Activated B cell treated with CpG ODN at 0.5 μM for 24 hours (primary cell): ENCODE measurements around the gene PI16. TPM values are rescaled to one million over a fixed set of nuclear protein-coding genes. Genes with fewer than 3 reads are reported as not detected.
"Not testable (repeated sequence)": the region's sequence is repeated elsewhere in the genome, so short reads cannot be mapped to it uniquely, and the experiment has no call there.

Experiments used
- ATAC-seq: fragments of 200-7000 bp; cut with Tn5 transposase; one replicate; pipeline ENCODE4 v1.10.0; 2021; ENCODE audit warnings: low read depth, mild to moderate bottlenecking, moderate library complexity
- CTCF ChIA-PET: fragments of 350-600 bp; sonication (Branson Sonifier 250); formaldehyde crosslinking; loops from one replicate; lab custom pipeline; 2021; ENCODE audit warnings: antibody characterized with exemption; lab: Charles Lee
- POLR2A ChIA-PET: fragments of 350-600 bp; sonication (Branson Sonifier 250); formaldehyde crosslinking; loops from one replicate; lab custom pipeline; 2021; ENCODE audit warnings: antibody characterized with exemption; lab: Charles Lee
- DNase-seq: peaks from one replicate; pipeline ENCODE4 v3.0.0; 2022
- H3K27ac Mint-ChIP-seq: one replicate; pipeline ENCODE4 v1.8.0; 2020; ENCODE audit warnings: mixed read lengths
- H3K27me3 Mint-ChIP-seq: one replicate; pipeline ENCODE4 v1.8.0; 2021; ENCODE audit warnings: mixed read lengths
- H3K36me3 Mint-ChIP-seq: one replicate; pipeline ENCODE4 v1.8.0; 2021; ENCODE audit warnings: low read depth, mixed read lengths
- H3K4me1 Mint-ChIP-seq: one replicate; pipeline ENCODE4 v1.8.0; 2021; ENCODE audit warnings: mixed read lengths
- H3K4me3 Mint-ChIP-seq: one replicate; pipeline ENCODE4 v1.8.0; 2020; ENCODE audit warnings: mild to moderate bottlenecking, mixed read lengths
- H3K9me3 Mint-ChIP-seq: one replicate; pipeline ENCODE4 v1.8.0; 2020; ENCODE audit warnings: mixed read lengths
- intact Hi-C: fragments of 100-400 bp; cut with micrococcal nuclease; formaldehyde crosslinking; loops from one replicate; pipeline ENCODE4 v1.15.1; 2024
- total RNA-seq: library from RNA; stranded (reverse); gene quantifications from 2 replicates; pipeline ENCODE4 v1.2.3, GENCODE V29; 2022
- TF ChIP-seq, protein P1 (sequence below): fragments of 200-600 bp; IDR thresholded peaks from one replicate; pipeline ENCODE4 v1.8.0; 2022; ENCODE audit warnings: antibody characterized with exemption, mild to moderate bottlenecking

PI16 gene
- total RNA-seq, 1 donor from 2014 or later, result 0.78 TPM

GRCh38 chr6:36938536-36938935 is 16.0 kb upstream of the PI16 start:
- no peak overlapping the region for H3K27ac Mint-ChIP-seq

DNA sequence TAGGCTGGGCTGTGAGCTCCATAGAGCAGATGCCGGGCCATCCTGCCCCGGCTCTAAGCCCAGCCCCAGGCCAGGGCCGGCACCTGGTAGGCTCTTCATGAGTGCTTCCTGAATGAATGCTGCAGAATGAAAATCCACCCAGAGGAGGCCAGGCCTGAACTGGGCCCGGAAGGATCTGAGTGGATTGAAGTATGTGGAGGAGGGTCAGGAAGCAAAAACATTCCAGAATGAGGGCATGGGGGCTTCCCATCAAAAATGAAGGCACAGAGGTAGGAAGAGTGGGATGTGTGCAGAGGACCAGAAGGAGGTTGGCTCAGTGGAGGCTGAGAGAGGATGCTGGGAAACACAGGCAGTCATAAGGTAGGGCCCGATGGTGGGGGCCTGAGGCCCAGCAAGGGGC is 15.5 kb upstream of the PI16 start:
- POLR2A ChIA-PET, CTCF ChIA-PET: not testable (repeated sequence)
- H3K4me1 Mint-ChIP-seq, result peaks cover 10% of the 10 kb centered on the region

More at GRCh38 chr6:36938536-36938935, 16.0 kb upstream of the PI16 start:
- no peaks in the 10 kb centered on the region for H3K27me3 Mint-ChIP-seq
- H3K4me1 Mint-ChIP-seq, result peaks cover 5% of the 10 kb centered on the region
- no peak for ATAC-seq
- ChIA-PET CTCF (no interaction called here), POLR2A (no interaction called here)
- no peaks in the 10 kb centered on the region for H3K9me3 Mint-ChIP-seq
- no peak for DNase-seq
- H3K36me3 Mint-ChIP-seq, result no peaks in the 10 kb centered on the region
- TF ChIP-seq, protein P1, sequence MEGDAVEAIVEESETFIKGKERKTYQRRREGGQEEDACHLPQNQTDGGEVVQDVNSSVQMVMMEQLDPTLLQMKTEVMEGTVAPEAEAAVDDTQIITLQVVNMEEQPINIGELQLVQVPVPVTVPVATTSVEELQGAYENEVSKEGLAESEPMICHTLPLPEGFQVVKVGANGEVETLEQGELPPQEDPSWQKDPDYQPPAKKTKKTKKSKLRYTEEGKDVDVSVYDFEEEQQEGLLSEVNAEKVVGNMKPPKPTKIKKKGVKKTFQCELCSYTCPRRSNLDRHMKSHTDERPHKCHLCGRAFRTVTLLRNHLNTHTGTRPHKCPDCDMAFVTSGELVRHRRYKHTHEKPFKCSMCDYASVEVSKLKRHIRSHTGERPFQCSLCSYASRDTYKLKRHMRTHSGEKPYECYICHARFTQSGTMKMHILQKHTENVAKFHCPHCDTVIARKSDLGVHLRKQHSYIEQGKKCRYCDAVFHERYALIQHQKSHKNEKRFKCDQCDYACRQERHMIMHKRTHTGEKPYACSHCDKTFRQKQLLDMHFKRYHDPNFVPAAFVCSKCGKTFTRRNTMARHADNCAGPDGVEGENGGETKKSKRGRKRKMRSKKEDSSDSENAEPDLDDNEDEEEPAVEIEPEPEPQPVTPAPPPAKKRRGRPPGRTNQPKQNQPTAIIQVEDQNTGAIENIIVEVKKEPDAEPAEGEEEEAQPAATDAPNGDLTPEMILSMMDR, result no peak
- H3K4me3 Mint-ChIP-seq, result no peak overlapping the region
- intact Hi-C loops, result no loop called here

DNA sequence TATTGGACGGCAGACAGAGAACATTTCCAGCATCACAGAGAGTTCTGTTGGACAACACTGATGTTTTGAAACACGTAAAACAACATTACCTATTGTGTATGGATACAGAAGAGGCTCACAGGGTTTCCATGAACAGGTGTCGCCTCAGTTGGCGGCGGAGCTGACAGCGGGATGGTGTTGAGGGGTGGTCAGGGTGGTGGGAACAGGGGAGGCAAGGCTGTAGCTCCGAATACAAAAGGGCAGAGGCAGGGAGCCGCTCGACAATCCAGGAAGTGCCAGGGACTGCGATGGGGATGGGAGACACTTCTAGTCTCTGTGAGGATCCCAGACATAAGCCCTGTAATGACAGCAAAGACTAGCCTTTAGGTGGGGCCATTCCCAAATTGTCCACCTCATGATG is 14.5 kb upstream of the PI16 start:
- H3K36me3 Mint-ChIP-seq, result no peaks in the 10 kb centered on the region

More for the DNA sequence above, 15.5 kb upstream of the PI16 start:
- H3K36me3 Mint-ChIP-seq, H3K9me3 Mint-ChIP-seq, H3K27ac Mint-ChIP-seq, H3K4me3 Mint-ChIP-seq, intact Hi-C loops, ATAC-seq, DNase-seq, H3K27me3 Mint-ChIP-seq: not testable (repeated sequence)

DNA sequence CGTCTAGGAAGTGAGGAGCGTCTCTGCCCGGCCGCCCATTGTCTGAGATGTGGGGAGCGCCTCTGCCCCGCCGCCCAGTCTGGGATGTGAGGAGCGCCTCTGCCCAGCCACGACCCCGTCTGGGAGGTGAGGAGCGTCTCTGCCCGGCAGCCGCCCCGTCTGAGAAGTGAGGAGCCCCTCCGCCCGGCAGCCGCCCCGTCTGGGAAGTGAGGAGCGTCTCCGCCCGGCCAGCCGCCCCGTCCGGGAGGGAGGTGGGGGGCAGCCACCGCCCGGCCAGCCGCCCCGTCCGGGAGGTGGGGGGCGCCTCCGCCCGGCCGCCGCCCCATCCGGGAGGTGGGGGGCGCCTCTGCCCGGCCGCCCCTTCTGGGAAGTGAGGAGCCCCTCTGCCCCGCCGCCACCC is 13.0 kb upstream of the PI16 start:
- POLR2A ChIA-PET, H3K27ac Mint-ChIP-seq, H3K27me3 Mint-ChIP-seq, intact Hi-C loops, H3K4me3 Mint-ChIP-seq, DNase-seq, ATAC-seq, H3K36me3 Mint-ChIP-seq, CTCF ChIA-PET, H3K9me3 Mint-ChIP-seq: not testable (repeated sequence)
- peaks cover 26% of the 10 kb centered on the region for H3K4me1 Mint-ChIP-seq

More for the DNA sequence above, 14.5 kb upstream of the PI16 start:
- ATAC-seq (no peak), DNase-seq (no peak)
- POLR2A ChIA-PET, result no interaction called here
- intact Hi-C loops, result no loop called here
- Mint-ChIP-seq H3K27me3 (no peaks in the 10 kb centered on the region), H3K4me3 (no peak overlapping the region), H3K9me3 (no peaks in the 10 kb centered on the region), H3K4me1 (peaks cover 20% of the 10 kb centered on the region), H3K27ac (no peak overlapping the region)
- TF ChIP-seq, protein P1, result no peak
- CTCF ChIA-PET, result no interaction called here

DNA sequence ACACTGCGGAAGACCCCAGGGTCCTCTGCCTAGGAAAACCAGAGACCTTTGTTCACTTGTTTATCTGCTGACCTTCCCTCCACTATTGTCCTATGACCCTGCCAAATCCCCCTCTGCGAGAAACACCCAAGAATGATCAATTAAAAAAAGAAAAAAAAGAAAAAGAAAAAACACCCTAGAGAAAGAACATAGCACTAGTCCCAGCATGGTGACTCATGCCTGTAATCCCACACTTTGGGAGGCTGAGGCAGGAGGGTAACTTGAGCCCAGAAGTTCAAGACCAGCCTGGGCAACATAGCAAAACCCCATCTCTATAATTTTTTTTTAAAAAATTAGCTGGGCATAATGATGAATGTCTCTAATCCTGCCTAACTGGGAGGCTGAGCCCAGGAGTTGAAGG is 12.2 kb upstream of the PI16 start:
- H3K9me3 Mint-ChIP-seq, H3K4me3 Mint-ChIP-seq, DNase-seq, POLR2A ChIA-PET, intact Hi-C loops, H3K27me3 Mint-ChIP-seq, H3K27ac Mint-ChIP-seq, H3K36me3 Mint-ChIP-seq, CTCF ChIA-PET, ATAC-seq: not testable (repeated sequence)
- H3K4me1 Mint-ChIP-seq, result peaks cover 30% of the 10 kb centered on the region

DNA sequence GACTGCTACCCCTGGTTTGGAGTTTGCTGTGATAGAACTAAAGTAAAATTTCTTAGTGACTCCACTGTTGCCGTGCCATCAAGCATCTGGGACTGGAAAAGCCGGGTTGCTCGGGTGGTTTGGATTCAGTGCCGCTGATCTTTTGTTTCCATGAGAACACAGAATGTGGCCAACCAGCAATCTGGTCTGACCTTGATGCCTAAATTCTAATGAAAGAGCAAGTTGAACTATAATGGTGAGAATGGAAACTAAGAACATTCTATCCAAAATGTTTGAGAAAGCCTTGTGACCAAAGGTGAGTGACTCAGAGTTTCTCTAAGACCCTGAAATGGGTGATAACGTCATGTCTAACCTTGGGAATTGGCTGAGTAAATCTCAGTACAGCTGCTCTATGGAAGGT is 9.9 kb upstream of the PI16 start:
- H3K4me3 Mint-ChIP-seq, result no peak overlapping the region
- CTCF ChIA-PET, result no interaction called here
- peak overlapping the region; percentile 12 for H3K27ac Mint-ChIP-seq
- TF ChIP-seq, protein P1, result no peak
- ATAC-seq (no peak), DNase-seq (no peak)
- POLR2A ChIA-PET, result interaction anchor here (0.6 to 0.8 kb wide), 2 partner anchors 10 to 91 kb away, joined by 3 read pairs; partner anchors contain the start of gene PI16
- peaks cover 48% of the 10 kb centered on the region for H3K4me1 Mint-ChIP-seq
- no peaks in the 10 kb centered on the region for H3K9me3 Mint-ChIP-seq
- H3K27me3 Mint-ChIP-seq, result no peaks in the 10 kb centered on the region
- intact Hi-C loops, result no loop called here
- H3K36me3 Mint-ChIP-seq, result no peaks in the 10 kb centered on the region

GRCh38 chr6:36945301-36945700 is 9.2 kb upstream of the PI16 start:
- ChIA-PET CTCF (no interaction called here), POLR2A (interaction anchor here (0.6 kb wide), 1 partner anchor 245 kb away, joined by 5 read pairs; no protein-coding TSS in a partner anchor)
- no peak overlapping the region for H3K4me3 Mint-ChIP-seq
- intact Hi-C loops, result no loop called here
- H3K9me3 Mint-ChIP-seq, result no peaks in the 10 kb centered on the region
- DNase-seq (no peak), ATAC-seq (no peak)
- H3K27me3 Mint-ChIP-seq, result no peaks in the 10 kb centered on the region
- TF ChIP-seq, protein P1, result no peak
- H3K27ac Mint-ChIP-seq, result no peak overlapping the region
- no peaks in the 10 kb centered on the region for H3K36me3 Mint-ChIP-seq
- H3K4me1 Mint-ChIP-seq, result peaks cover 52% of the 10 kb centered on the region
